GM20431 (cell line): ENCODE data around the gene METTL22.

Source experiments
- in situ Hi-C: fragments of 300-500 bp; cut with MseI, MboI; formaldehyde crosslinking; loops from one replicate; pipeline ENCODE4 v1.15.0; 2020; ENCODE audit warnings: low sequenced_read_pairs; ENCODE audit not compliant: unreplicated experiment

METTL22 gene

DNA sequence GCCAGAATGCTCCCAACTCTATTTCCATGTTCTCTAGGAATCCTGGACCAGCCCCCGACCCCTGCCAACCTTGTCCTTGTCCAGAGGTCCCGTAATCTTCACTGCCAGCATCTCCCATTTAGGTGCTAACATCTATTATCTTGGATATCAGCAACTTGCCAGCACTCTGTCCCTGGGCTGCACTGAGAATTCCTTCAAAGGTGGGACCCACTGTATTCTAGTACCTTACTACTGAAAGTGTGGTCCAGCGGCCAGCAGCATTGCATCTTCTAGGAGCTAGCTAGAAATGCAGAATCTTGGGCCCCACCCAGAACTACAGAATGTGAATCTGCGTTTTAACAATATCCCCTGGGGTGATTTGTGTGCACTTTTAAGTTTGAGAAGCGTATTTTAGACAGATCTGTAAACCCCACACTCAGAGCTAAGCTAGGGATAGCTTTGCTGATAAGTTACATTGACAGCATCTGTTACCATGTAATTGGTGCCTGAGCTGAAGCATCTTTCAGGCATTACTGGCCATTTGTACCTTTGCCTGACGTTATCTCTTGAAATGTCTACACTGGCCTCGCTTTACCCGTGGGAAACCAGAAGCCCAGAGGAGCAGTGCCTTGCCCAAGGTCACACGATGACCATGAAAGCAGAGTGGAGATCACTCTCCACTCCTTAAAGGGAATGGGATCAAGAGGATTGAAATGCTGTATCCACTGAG is 61.2 kb downstream of the METTL22 start:
- in situ Hi-C loops: no loop called here

DNA sequence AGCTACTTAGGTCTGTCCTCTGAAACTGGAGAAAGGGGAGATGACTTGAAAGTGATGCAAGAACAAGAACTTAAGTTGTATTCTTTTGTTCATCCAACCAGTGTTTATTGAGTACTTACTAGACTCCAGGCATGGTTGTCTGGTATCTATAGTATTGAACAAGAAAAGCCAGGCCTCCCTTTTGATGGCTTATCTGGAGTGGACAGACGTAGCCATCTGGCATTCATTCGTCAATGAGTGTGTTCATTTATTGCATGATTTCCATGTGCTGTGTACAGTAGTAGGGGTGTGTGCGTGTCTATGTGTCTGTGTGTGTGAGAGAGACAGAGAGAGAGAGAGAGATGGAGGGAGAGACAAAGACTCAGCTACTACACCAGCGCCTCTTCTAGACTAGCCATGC is 62.1 kb downstream of the METTL22 start:
- in situ Hi-C loops: no loop called here

- in situ Hi-C loops: no loop called here
These were observed 64.1 kb downstream of the METTL22 start for GRCh38 chr16:8685617-8686016.

GRCh38 chr16:8686031-8686621 is 64.6 kb downstream of the METTL22 start:
- in situ Hi-C loops: no loop called here

DNA sequence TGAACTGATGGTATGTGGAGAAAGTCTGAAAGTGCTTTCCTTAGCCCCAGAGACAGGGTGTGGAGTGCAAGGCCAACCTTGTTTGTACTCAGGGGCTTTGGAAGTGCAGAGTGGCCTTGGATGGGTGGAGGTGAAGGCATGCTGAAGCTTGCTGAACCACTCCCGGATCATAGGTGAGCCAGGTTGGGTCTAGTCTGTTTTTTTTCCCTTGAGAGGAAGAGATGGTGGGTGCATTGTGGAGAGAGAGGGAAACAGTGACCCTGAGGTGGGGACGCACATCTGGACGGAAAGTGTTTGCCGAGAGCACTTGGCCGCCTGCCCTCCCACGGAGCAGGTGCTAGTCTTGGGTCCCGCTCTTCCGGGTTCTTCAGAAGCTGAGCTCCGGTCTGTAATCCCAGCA is 65.4 kb downstream of the METTL22 start:
- in situ Hi-C loops: no loop called here

DNA sequence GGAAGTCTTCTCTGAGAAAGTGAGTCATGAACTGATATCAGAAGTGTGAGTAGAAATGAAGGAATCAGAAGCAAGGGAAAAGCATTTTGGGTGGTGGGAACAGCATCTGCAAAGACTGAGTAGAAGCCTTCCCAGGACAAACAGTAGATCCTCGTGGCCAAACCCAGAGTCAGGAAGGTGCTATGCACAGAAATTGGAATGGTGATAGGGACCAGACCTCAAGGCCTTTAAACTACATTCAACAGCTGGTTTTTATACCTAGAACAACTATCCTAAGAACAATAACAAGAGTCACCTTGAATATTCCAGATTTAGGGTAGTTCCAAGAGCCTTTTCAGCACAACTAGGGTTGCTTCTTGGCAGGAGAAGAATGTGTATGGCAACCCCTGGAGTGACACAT is 68.2 kb downstream of the METTL22 start:
- in situ Hi-C loops: no loop called here

- in situ Hi-C loops: no loop called here
These were observed 70.2 kb downstream of the METTL22 start for GRCh38 chr16:8691728-8692127.

GRCh38 chr16:8694795-8695728 is 73.6 kb downstream of the METTL22 start:
- in situ Hi-C loops: no loop called here

- in situ Hi-C loops: no loop called here
These were observed 75.4 kb downstream of the METTL22 start for GRCh38 chr16:8696880-8697279.

DNA sequence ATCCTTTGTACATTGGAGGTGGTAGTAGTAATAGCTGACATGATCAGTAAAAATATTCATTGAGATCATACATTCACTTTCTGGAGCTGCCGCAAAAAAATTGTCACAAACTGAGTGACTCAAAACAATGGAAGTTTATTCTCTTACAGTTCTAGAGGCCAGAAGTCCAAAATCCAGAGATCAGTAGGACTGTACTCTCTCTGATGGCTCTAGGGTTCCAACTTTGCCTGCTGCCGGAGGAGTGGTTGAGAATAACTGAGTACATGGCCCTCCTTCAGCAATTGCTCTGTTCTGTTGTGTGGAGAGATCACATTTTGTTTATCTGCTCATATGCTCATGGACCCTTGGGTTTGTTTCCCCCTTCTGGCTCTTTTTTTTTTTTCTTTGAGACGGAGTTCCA is 76.5 kb downstream of the METTL22 start:
- in situ Hi-C loops: no loop called here
